GM21723 (cell line): ENCODE data around the gene SRA1.

Experiments
- ATAC-seq: cut with Tn5 transposase; IDR thresholded peaks from one replicate; pipeline ENCODE4 v1.9.1; 2021; ENCODE audit warnings: mild to moderate bottlenecking, moderate library complexity; ENCODE audit not compliant: unreplicated experiment

Gene SRA1

DNA sequence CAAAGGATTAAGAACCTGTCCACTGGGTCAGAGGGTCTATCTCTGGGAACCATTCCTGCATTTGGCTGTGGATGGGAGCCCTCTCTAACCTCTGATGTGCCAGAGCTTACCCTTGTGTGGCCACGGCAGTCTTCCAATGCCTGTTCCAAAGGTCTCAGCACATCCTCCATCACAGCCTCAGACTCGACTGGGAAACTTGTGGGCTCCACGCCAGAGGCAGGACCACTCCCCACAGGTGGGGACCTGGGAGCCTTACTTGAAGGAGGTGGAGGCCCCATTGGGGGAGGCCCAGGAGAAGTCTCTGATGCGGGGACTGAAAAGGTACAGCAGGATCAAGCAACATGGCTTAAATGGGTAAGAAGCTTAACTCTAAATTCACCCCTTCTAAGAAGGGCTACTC, 5.4 kb downstream of the SRA1 start:
- ATAC-seq = no peak

DNA sequence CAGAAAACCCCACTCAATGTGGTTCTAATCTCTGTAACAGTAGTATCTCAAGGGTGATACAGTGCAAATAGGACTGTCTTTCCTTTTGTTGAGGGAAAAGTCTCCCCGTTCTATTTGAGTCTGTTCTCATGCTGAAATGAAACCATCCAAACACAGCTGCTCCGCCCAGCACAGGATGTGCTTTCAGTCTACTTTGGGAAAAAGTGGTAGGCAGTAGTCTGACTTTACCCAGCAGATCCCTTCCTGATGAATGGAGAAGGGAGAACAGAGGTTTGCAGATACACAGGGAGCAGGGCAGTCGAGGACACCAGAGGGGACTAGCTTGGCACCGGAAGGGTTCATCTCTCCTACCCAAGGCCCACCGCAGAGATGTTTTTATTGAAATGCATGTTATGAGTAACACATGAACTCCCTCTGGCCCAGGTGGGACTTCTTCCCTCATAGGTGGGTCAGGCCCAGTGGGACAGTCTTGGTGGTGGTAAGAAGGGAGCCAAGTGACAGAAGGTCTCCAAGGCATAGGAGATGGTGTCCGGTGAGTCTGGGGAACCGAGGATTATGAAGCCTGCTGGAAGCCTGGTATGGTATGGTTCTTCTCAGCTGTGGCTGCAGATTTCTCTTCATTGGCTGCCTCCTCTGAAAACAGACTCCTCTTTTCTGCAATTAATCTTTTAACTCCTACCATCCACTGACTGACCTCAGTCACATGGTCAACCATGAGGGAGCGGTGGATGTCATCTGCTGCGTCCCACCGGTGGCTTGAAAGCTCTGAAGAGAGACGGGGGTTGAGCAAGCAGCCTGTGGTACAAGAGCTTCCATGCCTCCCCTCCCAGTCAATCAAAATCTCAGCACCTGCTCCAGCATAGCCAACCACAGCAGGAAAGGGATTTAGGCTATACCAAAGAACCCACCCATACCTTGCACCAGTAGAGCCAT, 6.9 kb downstream of the SRA1 start:
- no peak for ATAC-seq

DNA sequence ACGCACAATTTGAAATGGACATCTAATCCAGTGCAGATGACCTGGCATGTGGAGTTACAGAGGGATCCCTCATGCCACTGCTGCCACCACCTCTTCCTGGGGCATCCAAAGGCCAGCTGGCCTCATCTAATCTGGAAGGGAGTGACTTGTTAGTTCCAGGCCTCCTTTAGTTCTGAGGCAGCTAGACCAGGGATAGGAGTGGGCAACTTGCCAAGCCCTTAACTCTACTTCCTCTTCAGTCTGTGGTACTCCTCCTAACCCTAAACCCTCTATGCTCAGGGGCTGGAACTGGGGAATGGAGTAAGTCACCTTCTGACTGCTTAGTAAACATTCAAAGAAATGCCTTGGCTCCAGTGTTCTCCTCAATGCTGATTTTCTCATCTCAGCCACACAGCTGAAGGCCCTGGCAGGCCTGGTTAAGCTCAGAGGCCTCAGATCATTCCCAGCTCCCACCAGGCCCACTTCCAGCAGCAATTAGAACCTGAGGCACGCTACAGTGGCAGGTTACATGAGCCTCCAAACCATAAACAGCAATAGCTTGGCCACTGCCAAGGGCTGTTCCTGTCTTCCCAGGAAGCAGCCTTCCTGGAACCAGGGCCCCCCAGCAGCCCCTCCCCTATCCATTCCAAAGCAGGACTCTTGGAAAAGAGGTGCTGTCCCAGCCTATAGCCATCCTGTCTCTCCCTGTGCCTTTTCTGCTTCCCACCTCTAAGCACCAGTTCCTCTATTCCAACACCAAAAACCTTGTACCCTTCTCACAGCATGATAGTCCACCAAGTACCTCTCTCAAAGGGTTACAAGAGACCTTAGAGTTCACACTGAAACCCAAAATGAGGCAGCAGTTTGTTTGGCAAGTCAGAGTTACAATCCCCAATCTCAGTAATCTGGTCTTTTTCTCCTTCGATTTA, 7.8 kb downstream of the SRA1 start:
- no peak for ATAC-seq

DNA sequence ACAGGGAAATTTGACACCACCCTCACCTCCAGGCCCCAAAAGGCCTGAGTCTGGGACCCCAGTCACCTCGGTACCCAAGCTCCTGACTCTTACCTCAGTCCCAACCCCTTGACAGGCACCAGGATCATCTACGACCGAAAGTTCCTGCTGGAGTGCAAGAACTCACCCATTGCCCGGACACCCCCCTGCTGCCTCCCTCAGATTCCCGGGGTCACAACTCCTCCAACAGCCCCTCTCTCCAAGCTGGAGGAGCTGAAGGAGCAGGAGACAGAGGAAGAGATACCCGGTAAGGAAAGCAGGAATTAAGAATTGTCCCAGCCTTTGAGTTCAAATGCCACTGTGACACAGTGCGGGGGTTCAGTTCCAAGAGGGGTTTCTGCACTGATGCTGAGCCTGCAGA, 8.5 kb downstream of the SRA1 start:
- ATAC-seq = no peak

DNA sequence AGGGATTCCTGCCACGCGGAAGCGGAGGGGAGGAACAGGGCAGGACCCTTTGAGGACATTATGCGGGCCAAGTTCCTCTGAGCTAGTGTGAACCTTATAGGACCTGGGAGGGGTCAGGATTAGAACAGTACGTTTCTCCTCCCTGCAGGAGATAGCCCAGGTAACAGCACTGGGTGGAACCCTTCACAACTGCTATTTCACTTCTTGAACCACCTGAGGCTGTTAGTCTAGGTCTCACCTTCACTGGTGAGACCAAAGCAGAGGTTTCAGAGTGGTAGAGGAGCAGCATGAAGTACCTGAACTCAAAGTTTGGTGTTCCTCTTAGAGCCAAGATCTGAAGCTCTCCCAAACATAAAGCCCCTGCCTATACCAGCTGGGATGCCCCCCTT, 9.0 kb downstream of the SRA1 start:
- no peak for ATAC-seq

DNA sequence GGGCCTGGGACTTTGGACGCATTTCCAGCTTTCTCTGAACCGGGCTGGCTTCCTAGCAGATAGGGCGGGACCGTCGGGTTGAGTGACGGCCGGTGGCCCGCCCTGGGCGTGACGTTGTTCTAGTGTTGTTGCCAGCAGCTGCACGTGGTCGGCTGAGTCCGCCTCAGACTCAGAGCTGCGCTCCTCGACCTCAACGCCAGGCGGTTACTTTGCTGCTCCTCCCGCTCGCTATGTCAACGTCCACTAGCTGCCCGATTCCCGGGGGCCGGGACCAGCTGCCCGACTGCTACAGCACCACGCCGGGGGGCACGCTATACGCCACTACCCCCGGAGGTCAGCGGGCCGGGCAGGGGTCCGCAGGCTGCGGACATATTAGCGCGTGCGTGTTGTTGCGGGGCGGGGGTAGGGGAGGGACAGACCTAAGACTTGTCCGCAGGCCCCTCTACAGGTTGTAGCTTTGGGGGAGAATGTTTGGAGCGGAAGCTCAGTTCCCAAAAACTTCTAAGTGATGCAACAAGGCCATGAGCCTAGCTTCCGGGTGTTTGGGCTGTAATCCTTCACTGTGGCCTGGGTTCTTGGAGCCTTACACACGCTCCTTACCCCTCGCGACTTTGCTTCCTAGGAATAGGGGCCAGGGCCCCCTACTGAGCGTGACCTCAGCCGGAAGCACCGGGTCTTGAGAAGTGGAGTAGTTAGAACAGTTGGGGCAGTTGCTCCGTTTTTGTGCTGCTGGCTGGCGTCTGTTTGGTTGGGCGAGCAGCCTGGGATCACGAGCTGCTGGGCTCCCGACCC, 9.6 kb downstream of the SRA1 start, which contains the start of gene EIF4EBP3:
Gene EIF4EBP3 (plus strand): TSS at position 155 of the 792 bp plus-strand sequence. CDS start 76 bp downstream, at position 231.
- peak; percentile 98 for ATAC-seq

DNA sequence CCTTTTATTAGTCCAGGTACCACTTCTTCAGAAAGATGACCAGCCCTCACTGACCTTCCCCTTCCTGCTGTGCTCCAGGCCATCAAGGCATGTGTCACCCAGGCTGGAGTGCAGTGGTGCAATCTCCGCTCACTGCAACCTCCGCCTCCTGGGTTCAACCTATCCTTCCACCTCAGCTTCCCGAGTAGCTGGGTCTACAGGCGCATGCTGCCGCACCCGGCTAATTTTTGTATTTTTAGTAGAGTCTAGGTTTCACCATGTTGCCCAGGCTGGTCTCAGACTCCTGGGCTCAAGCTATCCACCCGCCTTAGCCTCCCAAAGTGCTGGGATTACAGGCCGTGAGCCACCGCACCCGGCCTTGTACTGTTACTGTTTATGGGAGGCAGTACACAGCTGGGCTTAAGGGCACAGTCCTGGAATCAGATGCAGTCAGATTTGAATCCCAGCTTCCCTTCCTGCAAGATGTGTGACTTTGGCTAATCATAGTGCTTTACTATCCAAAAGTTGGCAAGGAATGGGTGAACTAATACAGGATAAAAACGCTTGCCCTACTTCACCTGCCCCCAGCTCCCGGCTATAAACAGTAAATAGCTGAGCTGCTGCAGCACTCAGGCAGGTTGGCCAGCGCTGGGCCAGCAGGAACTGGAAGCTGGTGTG, 10.3 kb downstream of the SRA1 start:
- no peak for ATAC-seq

DNA sequence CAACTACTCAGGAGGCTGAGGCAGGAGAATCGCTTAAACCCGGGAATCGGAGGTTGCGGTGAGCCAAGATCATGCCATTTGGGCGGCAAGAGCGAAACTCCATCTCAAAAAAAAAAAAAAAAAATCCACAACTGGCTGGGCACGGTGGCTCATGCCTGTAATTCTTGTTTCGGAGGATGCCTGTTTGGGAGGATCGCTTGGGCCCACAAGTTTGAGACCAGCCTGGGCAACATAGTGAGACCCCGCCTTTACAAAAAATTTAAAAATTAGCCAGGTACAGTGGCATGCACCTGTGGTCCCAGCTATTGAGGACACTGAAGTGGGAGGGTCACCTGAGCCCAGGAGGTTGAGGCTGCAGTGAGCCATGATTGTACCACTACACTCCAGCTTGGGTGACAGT, 11.7 kb downstream of the SRA1 start:
- no peak for ATAC-seq

DNA sequence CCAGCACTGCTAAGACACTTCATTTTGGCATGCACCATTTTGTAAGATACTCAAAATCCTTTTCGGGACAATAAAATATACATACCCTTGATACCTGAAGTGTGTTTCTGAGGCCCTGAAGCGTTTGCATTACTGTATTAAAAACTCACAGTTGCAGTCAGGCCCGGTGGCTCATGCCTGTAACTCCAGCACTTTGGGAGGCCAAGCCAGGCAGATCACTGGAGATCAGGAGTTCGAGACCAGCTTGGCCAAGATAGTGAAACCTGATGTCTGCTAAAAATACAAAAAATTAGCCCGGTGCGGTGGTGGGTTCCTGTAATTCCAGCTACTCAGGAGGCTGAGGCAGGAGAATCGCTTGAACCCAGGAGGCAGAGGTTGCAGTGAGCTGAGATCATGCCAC, 12.3 kb downstream of the SRA1 start:
- no peak for ATAC-seq

DNA sequence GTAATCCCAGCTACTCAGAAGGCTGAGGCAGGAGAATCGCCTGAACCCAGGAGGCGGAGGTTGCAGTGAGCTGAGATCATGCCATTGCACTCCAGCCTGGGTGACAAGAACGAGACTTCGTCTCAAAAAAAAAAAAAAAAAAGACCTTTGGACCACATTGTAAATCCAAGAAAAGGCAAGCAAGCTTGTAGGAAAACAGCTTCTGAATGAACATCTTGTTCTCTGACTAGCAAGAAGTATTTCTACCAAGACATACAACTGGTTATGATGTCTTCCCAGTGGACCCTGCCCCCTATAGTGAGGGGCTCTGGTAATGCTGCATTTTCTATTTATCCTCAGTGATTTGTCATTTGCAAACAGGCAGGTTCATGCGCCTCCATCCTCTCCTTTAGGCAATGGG, 14.3 kb downstream of the SRA1 start:
- no peak for ATAC-seq

DNA sequence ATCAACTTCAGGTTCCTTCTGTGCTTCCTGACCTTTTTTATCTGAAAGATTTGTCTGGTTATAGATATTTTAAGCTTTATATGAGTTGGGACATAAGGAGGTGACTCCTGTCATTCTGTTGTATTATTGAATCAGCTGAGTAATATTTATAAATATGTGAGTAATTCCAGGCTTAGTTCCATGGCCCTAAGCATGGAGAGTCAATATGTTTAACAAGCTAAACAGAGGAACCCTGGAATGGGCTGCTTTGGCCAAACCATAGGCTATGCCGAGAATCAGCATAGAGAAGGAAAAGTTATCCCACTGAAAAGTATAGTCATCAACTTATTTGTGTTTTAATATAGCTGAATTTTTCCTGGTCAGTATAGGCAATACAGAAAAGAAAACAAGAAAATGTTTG, 17.0 kb downstream of the SRA1 start:
- no peak for ATAC-seq

DNA sequence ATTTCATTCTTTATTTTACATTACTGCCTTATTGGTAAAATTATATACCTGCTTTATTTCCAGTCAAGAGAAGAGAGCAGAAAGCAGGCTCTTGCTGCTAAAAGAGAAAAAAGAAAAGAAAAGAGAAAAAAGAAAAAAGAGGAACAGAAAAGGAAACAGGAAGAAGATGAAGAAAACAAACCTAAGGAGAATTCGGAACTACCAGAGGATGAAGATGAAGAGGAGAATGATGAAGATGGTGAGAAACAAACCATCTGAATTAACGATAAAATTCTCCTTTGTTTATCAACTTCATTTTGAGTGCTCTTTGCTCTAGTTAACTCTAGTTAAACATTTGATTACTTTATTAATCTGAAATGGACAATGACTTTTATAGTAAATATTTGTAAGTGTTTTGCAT, 33.3 kb downstream of the SRA1 start:
- ATAC-seq = no peak

DNA sequence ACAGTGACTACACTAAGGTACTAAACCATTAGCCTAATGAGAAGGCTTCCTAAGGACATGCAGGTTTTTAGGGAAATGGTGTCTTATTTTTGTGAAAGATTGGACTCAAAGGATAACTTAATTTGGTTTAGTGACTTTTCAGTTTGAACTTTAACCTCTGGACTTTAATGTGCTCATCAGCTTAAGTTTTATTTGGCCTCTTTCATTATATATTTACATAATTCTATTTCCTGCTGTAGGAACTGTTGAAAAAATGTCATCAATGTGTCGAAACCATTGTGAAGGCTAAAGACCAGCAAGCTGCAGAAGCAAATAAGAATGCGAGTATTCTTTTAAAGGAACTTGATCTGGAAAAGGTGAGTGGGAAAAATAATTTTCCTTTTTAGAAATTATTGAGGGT, 44.1 kb downstream of the SRA1 start:
- ATAC-seq = no peak

DNA sequence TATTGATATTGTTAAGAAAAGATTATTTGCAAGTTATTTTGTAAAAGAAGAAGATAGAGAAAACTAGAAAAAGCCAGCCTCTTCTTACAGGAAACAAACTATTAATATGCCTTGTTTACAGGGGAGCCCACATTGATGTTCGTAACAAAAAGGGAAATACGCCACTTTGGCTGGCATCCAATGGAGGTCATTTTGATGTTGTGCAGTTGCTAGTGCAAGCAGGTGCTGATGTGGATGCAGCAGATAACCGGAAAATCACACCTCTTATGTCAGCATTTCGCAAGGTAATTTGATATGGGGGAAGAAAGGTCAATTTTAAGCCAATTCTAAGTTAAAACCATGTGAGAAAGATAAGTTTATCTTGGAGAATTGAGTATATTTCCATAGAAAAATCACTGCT, 47.4 kb downstream of the SRA1 start:
- ATAC-seq = no peak

DNA sequence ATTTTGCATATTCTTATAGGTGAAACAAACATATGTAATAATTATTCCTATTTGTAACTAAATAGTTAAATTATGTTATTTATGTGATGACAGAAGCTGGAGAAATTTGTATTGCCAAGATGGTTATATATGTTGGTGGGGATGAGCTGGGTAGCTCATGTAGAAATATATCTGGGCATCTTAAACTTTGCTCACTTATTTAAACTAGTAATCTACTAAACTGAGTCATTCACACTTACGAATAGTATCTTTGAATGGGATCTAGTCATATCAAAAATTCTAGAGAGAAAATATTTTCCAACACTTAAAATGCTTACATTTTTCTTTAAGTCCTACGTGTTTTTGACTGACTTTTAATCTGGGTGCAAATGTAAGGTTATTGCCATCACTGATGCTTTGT, 54.4 kb downstream of the SRA1 start:
- ATAC-seq = no peak
